PC-9 (cell line): ENCODE results near the gene EMC7. TPM values are rescaled to one million over a fixed set of nuclear protein-coding genes. Genes with fewer than 3 reads are reported as not detected.

Experiments used
- BruUV-seq: library from RNA; stranded (reverse); fragments of 400-500 nt; replicated peaks from 2 replicates; lab custom pipeline; 2021; lab: Mats Ljungman, UMichigan
- CTCF ChIA-PET: fragments of 300-600 bp; sonication (Branson Sonifier 250); formaldehyde crosslinking; loops from one replicate; lab custom pipeline; 2022; ENCODE audit warnings: antibody characterized with exemption; lab: Charles Lee
- POLR2A ChIA-PET: fragments of 300-600 bp; sonication (Branson Sonifier 250); formaldehyde crosslinking; loops from one replicate; lab custom pipeline; 2022; ENCODE audit warnings: antibody characterized with exemption; ENCODE audit not compliant: unreplicated experiment; lab: Charles Lee
- DNase-seq, 2 experiments: peaks; one replicate each; pipeline versions ENCODE4 v3.0.0 to v3.0.0-alpha.2; 2015 to 2022; ENCODE audit warnings: mixed read lengths in 1 of 2
- H2AFZ ChIP-seq: fragments of 200-600 bp; sonication (generic); 2 replicates; pipeline ENCODE4 v1.8.1; 2017; ENCODE audit warnings: antibody characterized with exemption
- H3F3A ChIP-seq: fragments of 200-600 bp; sonication (generic); 2 replicates; pipeline ENCODE4 v1.8.1; 2017; ENCODE audit warnings: antibody characterized with exemption, mild to moderate bottlenecking, low read depth; ENCODE audit not compliant: insufficient read depth
- H3K27ac ChIP-seq: fragments of 200-600 bp; sonication (generic); 2 replicates; pipeline ENCODE4 v1.6.1; 2016; ENCODE audit warnings: mixed run types
- H3K27me3 ChIP-seq: fragments of 200-600 bp; sonication (generic); 2 replicates; pipeline ENCODE4 v1.6.1; 2016; ENCODE audit warnings: low read depth, mixed run types; ENCODE audit not compliant: insufficient read depth
- H3K36me3 ChIP-seq: fragments of 200-600 bp; sonication (generic); 2 replicates; pipeline ENCODE4 v1.6.1; 2016; ENCODE audit warnings: low read depth, mixed run types
- H3K4me1 ChIP-seq: fragments of 200-600 bp; sonication (generic); replicated peaks from 2 replicates; pipeline ENCODE4 v1.6.1; 2016; ENCODE audit warnings: mixed run types; ENCODE audit not compliant: insufficient read depth
- H3K4me2 ChIP-seq: fragments of 200-600 bp; sonication (generic); 2 replicates; pipeline ENCODE4 v1.6.1; 2017; ENCODE audit warnings: mixed run types
- H3K4me3 ChIP-seq: fragments of 200-600 bp; sonication (generic); 2 replicates; pipeline ENCODE4 v1.6.1; 2016; ENCODE audit warnings: mixed run types
- H3K79me2 ChIP-seq: fragments of 200-600 bp; sonication (generic); 2 replicates; pipeline ENCODE4 v1.6.1; 2017; ENCODE audit warnings: low read depth, mixed run types
- H3K9me2 ChIP-seq: fragments of 200-600 bp; sonication (generic); 2 replicates; pipeline ENCODE4 v1.8.1; 2017; ENCODE audit warnings: mild to moderate bottlenecking; ENCODE audit not compliant: insufficient read depth
- H3K9me3 ChIP-seq: fragments of 200-600 bp; sonication (generic); 2 replicates; pipeline ENCODE4 v1.8.1; 2016; ENCODE audit warnings: low read depth; ENCODE audit not compliant: insufficient read depth
- H4K20me1 ChIP-seq: fragments of 200-600 bp; sonication (generic); 2 replicates; pipeline ENCODE4 v1.8.1; 2017; ENCODE audit not compliant: insufficient read depth
- EZH2 ChIP-seq: fragments of 200-600 bp; sonication (generic); IDR thresholded peaks from 2 replicates; pipeline ENCODE4 v1.8.0; 2017; ENCODE audit warnings: antibody characterized with exemption, low read depth
- intact Hi-C: fragments of 100-400 bp; cut with micrococcal nuclease; formaldehyde crosslinking; loops from one replicate; pipeline ENCODE4 v1.10.0; 2022; ENCODE audit not compliant: unreplicated experiment
- total RNA-seq: library from RNA; stranded (reverse); gene quantifications from 2 replicates; pipeline ENCODE4 v1.2.3, GENCODE V29; 2021
- TF ChIP-seq, protein P1 (sequence below): fragments of 200-600 bp; sonication (generic); conservative IDR thresholded peaks from 2 replicates; pipeline ENCODE4 v1.6.1; 2017; ENCODE audit warnings: mixed run types, antibody characterized with exemption, mild to moderate bottlenecking, moderate library complexity

Gene EMC7
- total RNA-seq, 1 experiment from 2014 or later: 33.9 TPM

GRCh38 chr15:34099914-34100313, 1.7 kb downstream of the EMC7 start:
- no peak overlapping the region for H3K4me3 ChIP-seq
- intact Hi-C loops: loop anchor here (2.0 to 10.0 kb wide), 3 partner anchors 111 to 825 kb away; partner anchors contain the start of genes KATNBL1 and SLC12A6

DNA sequence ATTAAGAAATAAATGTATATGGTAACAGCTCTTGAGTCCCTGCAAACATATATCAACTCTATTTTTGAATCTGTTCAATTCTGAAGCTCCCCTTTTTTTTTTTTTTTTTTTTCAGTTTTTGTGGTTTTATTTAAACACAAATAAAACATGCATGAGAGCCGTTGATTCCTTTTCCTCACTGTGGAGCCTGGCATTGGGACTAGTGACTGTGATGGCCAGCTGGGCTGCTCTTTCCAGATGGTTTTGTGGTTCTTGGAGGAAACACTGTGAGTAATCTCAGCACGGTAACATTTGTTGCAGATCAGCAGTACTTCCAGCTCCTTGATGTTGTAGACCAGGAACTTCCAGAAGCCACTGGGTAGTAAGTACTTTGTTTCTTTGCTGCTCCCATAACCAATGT, 15.9 kb downstream of the EMC7 start:
- no TSS peak for BruUV-seq
- H3K4me2 ChIP-seq: no peak overlapping the region
- ChIA-PET CTCF (no interaction called here), POLR2A (no interaction called here)
- no peaks in the 10 kb centered on the region for H3K9me2 ChIP-seq
- no peaks in the 10 kb centered on the region for H3K36me3 ChIP-seq
- TF ChIP-seq, protein P1, sequence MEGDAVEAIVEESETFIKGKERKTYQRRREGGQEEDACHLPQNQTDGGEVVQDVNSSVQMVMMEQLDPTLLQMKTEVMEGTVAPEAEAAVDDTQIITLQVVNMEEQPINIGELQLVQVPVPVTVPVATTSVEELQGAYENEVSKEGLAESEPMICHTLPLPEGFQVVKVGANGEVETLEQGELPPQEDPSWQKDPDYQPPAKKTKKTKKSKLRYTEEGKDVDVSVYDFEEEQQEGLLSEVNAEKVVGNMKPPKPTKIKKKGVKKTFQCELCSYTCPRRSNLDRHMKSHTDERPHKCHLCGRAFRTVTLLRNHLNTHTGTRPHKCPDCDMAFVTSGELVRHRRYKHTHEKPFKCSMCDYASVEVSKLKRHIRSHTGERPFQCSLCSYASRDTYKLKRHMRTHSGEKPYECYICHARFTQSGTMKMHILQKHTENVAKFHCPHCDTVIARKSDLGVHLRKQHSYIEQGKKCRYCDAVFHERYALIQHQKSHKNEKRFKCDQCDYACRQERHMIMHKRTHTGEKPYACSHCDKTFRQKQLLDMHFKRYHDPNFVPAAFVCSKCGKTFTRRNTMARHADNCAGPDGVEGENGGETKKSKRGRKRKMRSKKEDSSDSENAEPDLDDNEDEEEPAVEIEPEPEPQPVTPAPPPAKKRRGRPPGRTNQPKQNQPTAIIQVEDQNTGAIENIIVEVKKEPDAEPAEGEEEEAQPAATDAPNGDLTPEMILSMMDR: no peak
- TF ChIP-seq EZH2: no peak
- no peak overlapping the region for H3K27ac ChIP-seq
- no peaks in the 10 kb centered on the region for H3F3A ChIP-seq
- H4K20me1 ChIP-seq: no peaks in the 10 kb centered on the region
- no peaks in the 10 kb centered on the region for H3K27me3 ChIP-seq
- H3K4me3 ChIP-seq: no peak overlapping the region
- no peaks in the 10 kb centered on the region for H3K4me1 ChIP-seq
- intact Hi-C loops: no loop called here
- no peak overlapping the region for H2AFZ ChIP-seq
- H3K9me3 ChIP-seq: no peaks in the 10 kb centered on the region
- DNase-seq: no peak
- no peaks in the 10 kb centered on the region for H3K79me2 ChIP-seq

More at GRCh38 chr15:34099914-34100313, 1.7 kb downstream of the EMC7 start:
- H3K27me3 ChIP-seq: no peaks in the 10 kb centered on the region
- H3K9me2 ChIP-seq: no peaks in the 10 kb centered on the region
- no peak for DNase-seq
- peaks cover 19% of the 10 kb centered on the region for H3K4me1 ChIP-seq
- no peak for TF ChIP-seq EZH2
- no peaks in the 10 kb centered on the region for H3K9me3 ChIP-seq
- ChIA-PET CTCF (no interaction called here), POLR2A (no interaction called here)
- no peak overlapping the region for H3K27ac ChIP-seq
- H3K79me2 ChIP-seq: peaks cover 43% of the 10 kb centered on the region
- BruUV-seq: no TSS peak
- no peak overlapping the region; the same call in 1 of the 2 replicates for H3K4me2 ChIP-seq
- H3F3A ChIP-seq: no peaks in the 10 kb centered on the region
- no peak overlapping the region for H2AFZ ChIP-seq
- no peaks in the 10 kb centered on the region for H3K36me3 ChIP-seq
- no peaks in the 10 kb centered on the region for H4K20me1 ChIP-seq

- Histone ChIP-seq H4K20me1 (no peaks in the 10 kb centered on the region), H3K79me2 (no peaks in the 10 kb centered on the region), H3K4me2 (no peak overlapping the region), H3K9me3 (no peaks in the 10 kb centered on the region), H2AFZ (no peak overlapping the region), H3K4me3 (no peak overlapping the region), H3K36me3 (no peaks in the 10 kb centered on the region), H3K27me3 (no peaks in the 10 kb centered on the region), H3K4me1 (no peaks in the 10 kb centered on the region), H3F3A (no peaks in the 10 kb centered on the region), H3K9me2 (no peaks in the 10 kb centered on the region), H3K27ac (no peak overlapping the region)
- ChIA-PET CTCF (no interaction called here), POLR2A (no interaction called here)
- no TSS peak for BruUV-seq
- DNase-seq: no peak
- intact Hi-C loops: no loop called here
- TF ChIP-seq EZH2: no peak
- TF ChIP-seq, protein P1: no peak
These were observed 17.6 kb downstream of the EMC7 start for GRCh38 chr15:34084086-34084485.

- no peaks in the 10 kb centered on the region for H3F3A ChIP-seq
- no peaks in the 10 kb centered on the region for H3K79me2 ChIP-seq
- no peak overlapping the region for H3K4me3 ChIP-seq
- H3K4me2 ChIP-seq: no peak overlapping the region
- no peaks in the 10 kb centered on the region for H3K9me3 ChIP-seq
- H3K27me3 ChIP-seq: no peaks in the 10 kb centered on the region
- ChIA-PET POLR2A (interaction anchor here (0.5 kb wide), 1 partner anchor 31 kb away, joined by 6 read pairs; no protein-coding TSS in a partner anchor), CTCF (no interaction called here)
- no peaks in the 10 kb centered on the region for H3K4me1 ChIP-seq
- H2AFZ ChIP-seq: no peak overlapping the region
- H4K20me1 ChIP-seq: no peaks in the 10 kb centered on the region
- no TSS peak for BruUV-seq
- TF ChIP-seq EZH2: no peak
- TF ChIP-seq, protein P1: no peak
- no peak for DNase-seq
- H3K27ac ChIP-seq: no peak overlapping the region
- H3K9me2 ChIP-seq: no peaks in the 10 kb centered on the region
- no peaks in the 10 kb centered on the region for H3K36me3 ChIP-seq
- intact Hi-C loops: no loop called here
These were observed 21.8 kb downstream of the EMC7 start for GRCh38 chr15:34079904-34080303.
